AG04450 (cell line): Measurements from ENCODE around the gene BMP7. TPM values are rescaled to one million over a fixed set of nuclear protein-coding genes. Genes with fewer than 3 reads are reported as not detected.

Experiments used
- CTCF ChIA-PET: fragments of 300-600, 350-600 bp; formaldehyde crosslinking; extraction: SDS; loops from one replicate; lab custom pipeline; 2022; ENCODE audit warnings: antibody characterized with exemption, inconsistent platforms; lab: Charles Lee
- POLR2A ChIA-PET: fragments of 350-600 bp; formaldehyde crosslinking; extraction: SDS; loops from one replicate; lab custom pipeline; 2021; ENCODE audit warnings: antibody characterized with exemption, inconsistent platforms; lab: Yijun Ruan, JAX
- DNase-seq: peaks from one replicate; pipeline ENCODE4 v3.0.0-alpha.2; 2011; ENCODE audit warnings: low read depth, low spot score
- H3K27ac ChIP-seq: one replicate; pipeline ENCODE4 v1.5.1; 2012; ENCODE audit warnings: low read depth, low read length, control low read depth
- H3K27me3 ChIP-seq: one replicate; pipeline ENCODE4 v1.6.0; 2012; ENCODE audit warnings: low read length; ENCODE audit not compliant: control insufficient read depth, insufficient read depth
- H3K4me3 ChIP-seq: 2 replicates; pipeline ENCODE4 v1.5.1; 2011; ENCODE audit warnings: mild to moderate bottlenecking, low read depth, low read length, control low read depth
- H3K9me3 ChIP-seq: 2 replicates; pipeline ENCODE4 v1.5.1; 2012; ENCODE audit warnings: low read length; ENCODE audit not compliant: control insufficient read depth, insufficient read depth
- polyA plus RNA-seq: library from polyadenylated mRNA; depleted of rRNA; stranded (reverse); fragments of >200 nt; gene quantifications from 2 replicates; pipeline ENCODE4 v1.2.3, GENCODE V29; 2011
- TF ChIP-seq, protein P1 (sequence below): IDR thresholded peaks from 2 replicates; pipeline ENCODE4 v1.5.1; 2011; ENCODE audit warnings: low read depth, low read length, control low read depth, inconsistent platforms

The BMP7 gene
- polyA plus RNA-seq, 1 experiment, result not detected

DNA sequence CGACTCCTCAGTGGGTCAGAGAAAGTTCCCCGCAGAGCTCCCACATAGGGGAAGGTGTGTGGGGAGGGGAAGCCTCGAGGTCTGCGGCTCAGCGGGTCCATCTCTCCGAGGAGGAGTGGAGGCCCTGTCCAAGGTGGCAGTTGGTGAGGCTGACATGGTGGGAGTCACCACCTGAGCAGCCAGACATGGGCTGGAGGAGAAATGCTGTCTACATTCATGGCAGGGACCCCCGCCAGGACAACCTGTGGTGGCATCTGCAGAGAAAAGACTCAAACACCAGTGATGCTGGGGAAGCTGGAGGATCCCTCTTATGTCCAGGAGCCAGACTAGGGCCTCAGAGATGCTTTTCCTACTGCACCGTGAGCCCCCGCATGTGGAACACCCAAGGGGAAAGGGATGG is 49.8 kb downstream of the BMP7 start:
- Histone ChIP-seq H3K27me3 (no peaks in the 10 kb centered on the region), H3K9me3 (peaks cover 20% of the 10 kb centered on the region), H3K27ac (no peak overlapping the region), H3K4me3 (no peak overlapping the region)
- TF ChIP-seq, protein P1, sequence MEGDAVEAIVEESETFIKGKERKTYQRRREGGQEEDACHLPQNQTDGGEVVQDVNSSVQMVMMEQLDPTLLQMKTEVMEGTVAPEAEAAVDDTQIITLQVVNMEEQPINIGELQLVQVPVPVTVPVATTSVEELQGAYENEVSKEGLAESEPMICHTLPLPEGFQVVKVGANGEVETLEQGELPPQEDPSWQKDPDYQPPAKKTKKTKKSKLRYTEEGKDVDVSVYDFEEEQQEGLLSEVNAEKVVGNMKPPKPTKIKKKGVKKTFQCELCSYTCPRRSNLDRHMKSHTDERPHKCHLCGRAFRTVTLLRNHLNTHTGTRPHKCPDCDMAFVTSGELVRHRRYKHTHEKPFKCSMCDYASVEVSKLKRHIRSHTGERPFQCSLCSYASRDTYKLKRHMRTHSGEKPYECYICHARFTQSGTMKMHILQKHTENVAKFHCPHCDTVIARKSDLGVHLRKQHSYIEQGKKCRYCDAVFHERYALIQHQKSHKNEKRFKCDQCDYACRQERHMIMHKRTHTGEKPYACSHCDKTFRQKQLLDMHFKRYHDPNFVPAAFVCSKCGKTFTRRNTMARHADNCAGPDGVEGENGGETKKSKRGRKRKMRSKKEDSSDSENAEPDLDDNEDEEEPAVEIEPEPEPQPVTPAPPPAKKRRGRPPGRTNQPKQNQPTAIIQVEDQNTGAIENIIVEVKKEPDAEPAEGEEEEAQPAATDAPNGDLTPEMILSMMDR, result no peak
- CTCF ChIA-PET, result no interaction called here
- POLR2A ChIA-PET, result no interaction called here
- DNase-seq, result no peak

DNA sequence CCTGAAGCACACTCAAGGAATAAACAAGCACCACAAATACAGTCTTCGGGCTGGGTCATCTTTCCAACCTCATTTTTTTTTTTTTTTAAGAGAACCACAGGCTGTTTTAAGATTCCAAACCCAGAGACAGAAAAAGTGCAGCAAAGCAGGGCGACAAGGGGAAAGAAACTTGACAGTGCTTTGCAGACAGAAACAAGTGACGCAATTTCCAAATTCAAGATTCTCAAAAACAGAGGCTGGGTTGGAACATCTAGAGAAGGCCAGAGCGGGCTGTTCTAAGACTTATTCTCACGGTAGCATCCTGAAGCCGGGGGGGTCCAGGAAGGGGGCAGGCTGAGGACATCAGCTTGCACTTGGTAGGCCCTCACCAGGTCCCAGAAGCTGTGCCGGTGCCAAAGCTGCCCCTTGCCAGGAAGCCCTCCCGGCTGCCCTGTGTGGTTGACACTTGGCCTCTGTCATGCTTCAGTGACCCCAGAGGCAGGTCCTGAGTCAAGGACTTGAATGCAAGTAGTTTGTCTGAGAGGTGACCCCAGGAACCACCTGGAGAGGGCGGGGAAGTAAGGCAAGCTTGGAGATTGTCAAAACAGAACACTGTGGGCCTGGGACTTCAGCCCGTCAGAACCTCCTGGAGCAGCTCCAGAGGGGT is 50.5 kb downstream of the BMP7 start:
- CTCF ChIA-PET, result no interaction called here
- Histone ChIP-seq H3K27ac (no peak overlapping the region), H3K27me3 (no peaks in the 10 kb centered on the region), H3K4me3 (no peak overlapping the region), H3K9me3 (peaks cover 23% of the 10 kb centered on the region)
- POLR2A ChIA-PET, result no interaction called here
- DNase-seq, result no peak
- TF ChIP-seq, protein P1, result no peak

DNA sequence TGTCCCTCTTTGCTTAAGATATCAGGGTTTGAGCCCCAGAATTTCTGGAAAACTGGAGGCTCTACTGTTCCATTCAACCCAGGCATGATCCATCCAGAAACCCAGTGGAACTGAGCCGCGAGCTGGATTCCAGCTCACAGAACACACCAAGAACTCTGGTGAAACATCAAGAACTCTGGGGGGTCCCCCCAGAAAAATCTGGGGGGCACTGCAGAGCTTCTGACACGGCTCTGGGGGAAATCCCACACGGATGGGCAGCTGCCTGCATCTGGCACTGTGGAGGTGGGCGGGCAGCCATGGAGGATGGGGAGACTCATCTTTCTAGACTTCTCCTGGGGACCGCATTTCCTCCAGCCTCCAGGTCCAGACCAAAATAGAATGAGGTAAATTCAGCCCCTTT is 51.0 kb downstream of the BMP7 start:
- no peaks in the 10 kb centered on the region for H3K27me3 ChIP-seq
- H3K4me3 ChIP-seq, result no peak overlapping the region
- CTCF ChIA-PET, result no interaction called here
- H3K9me3 ChIP-seq, result peaks cover 27% of the 10 kb centered on the region
- DNase-seq, result no peak
- POLR2A ChIA-PET, result no interaction called here
- H3K27ac ChIP-seq, result no peak overlapping the region
- TF ChIP-seq, protein P1, result no peak

DNA sequence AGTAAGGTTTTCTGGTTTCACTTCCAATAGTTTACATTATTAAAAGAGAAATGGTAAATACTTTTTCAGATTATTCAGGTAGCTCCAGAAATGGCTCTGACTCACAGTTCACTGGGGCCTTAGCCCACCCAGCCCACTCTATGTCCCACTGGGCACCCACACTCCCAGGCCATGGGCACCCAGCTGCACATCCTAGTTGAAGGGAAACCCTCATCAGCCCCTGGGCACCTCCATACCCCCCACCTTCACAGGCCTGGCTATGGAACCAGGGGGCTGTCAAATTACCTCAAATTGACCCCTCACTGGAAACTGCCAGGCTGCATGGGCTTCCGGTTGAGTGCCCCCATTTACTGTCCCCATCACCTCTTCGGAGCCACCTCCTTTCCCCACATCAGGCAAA is 51.5 kb downstream of the BMP7 start:
- ChIA-PET POLR2A (no interaction called here), CTCF (no interaction called here)
- Histone ChIP-seq H3K27me3 (no peaks in the 10 kb centered on the region), H3K27ac (no peak overlapping the region), H3K4me3 (no peak overlapping the region), H3K9me3 (peaks cover 27% of the 10 kb centered on the region)
- TF ChIP-seq, protein P1, result no peak
- DNase-seq, result no peak

DNA sequence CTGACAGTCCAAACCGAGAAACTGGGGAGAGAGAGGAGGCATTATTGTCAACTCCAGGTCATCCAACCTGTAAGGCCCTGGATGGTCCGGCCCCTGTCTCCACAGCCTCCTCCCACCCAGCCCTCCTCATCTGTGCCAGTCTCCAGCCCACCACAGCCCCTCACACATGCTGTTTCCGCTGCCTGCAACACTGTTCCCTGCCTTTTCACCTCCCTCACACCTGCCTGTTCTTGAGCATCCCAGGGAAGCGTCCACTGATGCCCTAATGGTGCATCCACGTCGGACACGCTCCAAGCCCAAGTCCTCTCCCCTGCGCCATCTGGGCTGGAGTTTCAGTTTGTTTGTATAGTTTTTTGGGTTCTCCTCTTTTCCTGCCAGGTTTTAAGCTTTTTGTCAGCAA is 52.0 kb downstream of the BMP7 start:
- Histone ChIP-seq H3K27me3 (no peaks in the 10 kb centered on the region), H3K27ac (no peak overlapping the region), H3K4me3 (no peak overlapping the region), H3K9me3 (peaks cover 22% of the 10 kb centered on the region)
- ChIA-PET CTCF (no interaction called here), POLR2A (no interaction called here)
- TF ChIP-seq, protein P1, result no peak
- no peak for DNase-seq
